GM23248 (cell line): ENCODE results near the gene PATJ. TPM values are rescaled to one million over a fixed set of nuclear protein-coding genes. Genes with fewer than 3 reads are reported as not detected.
"Not testable (repeated sequence)": the region's sequence is repeated elsewhere in the genome, so short reads cannot be mapped to it uniquely, and the experiment has no call there.

Experiments
- DNase-seq: peaks from one replicate; pipeline ENCODE4 v3.0.0-alpha.2; 2015
- H2AFZ ChIP-seq: fragments of 200-600 bp; sonication (generic); 2 replicates; pipeline ENCODE4 v1.6.1; 2016; ENCODE audit warnings: antibody characterized with exemption
- H3F3A ChIP-seq: fragments of 200-600 bp; sonication (generic); 2 replicates; pipeline ENCODE4 v1.6.1; 2016; ENCODE audit warnings: mild to moderate bottlenecking, antibody characterized with exemption, mixed run types; ENCODE audit not compliant: insufficient read depth
- H3K27ac ChIP-seq: fragments of 200-600 bp; sonication (generic); 2 replicates; pipeline ENCODE4 v1.5.1; 2016; ENCODE audit warnings: mild to moderate bottlenecking
- H3K27me3 ChIP-seq: fragments of 200-600 bp; sonication (generic); replicated peaks from 2 replicates; pipeline ENCODE4 v1.6.1; 2016; ENCODE audit warnings: mild to moderate bottlenecking; ENCODE audit not compliant: insufficient read depth
- H3K36me3 ChIP-seq: fragments of 200-600 bp; sonication (generic); 2 replicates; pipeline ENCODE4 v1.6.1; 2016; ENCODE audit warnings: low read depth, mild to moderate bottlenecking
- H3K4me1 ChIP-seq: fragments of 200-600 bp; sonication (generic); 2 replicates; pipeline ENCODE4 v1.6.1; 2016; ENCODE audit warnings: mild to moderate bottlenecking; ENCODE audit not compliant: insufficient read depth
- H3K4me2 ChIP-seq: fragments of 200-600 bp; sonication (generic); one replicate; pipeline ENCODE4 v1.6.1; 2016; ENCODE audit warnings: mild to moderate bottlenecking; ENCODE audit not compliant: unreplicated experiment
- H3K4me3 ChIP-seq: fragments of 200-600 bp; sonication (generic); 2 replicates; pipeline ENCODE4 v1.5.1; 2016; ENCODE audit warnings: mild to moderate bottlenecking
- H3K79me2 ChIP-seq: fragments of 200-600 bp; sonication (generic); 2 replicates; pipeline ENCODE4 v1.6.1; 2016; ENCODE audit warnings: mild to moderate bottlenecking; ENCODE audit not compliant: insufficient read depth
- H3K9ac ChIP-seq: fragments of 200-600 bp; sonication (generic); 2 replicates; pipeline ENCODE4 v1.6.1; 2016; ENCODE audit warnings: mild to moderate bottlenecking
- H3K9me2 ChIP-seq: fragments of 200-600 bp; sonication (generic); 2 replicates; pipeline ENCODE4 v1.6.1; 2016; ENCODE audit warnings: mixed run types, mild to moderate bottlenecking, moderate library complexity; ENCODE audit not compliant: insufficient read depth
- H3K9me3 ChIP-seq: fragments of 200-600 bp; sonication (generic); one replicate; pipeline ENCODE4 v1.6.1; 2017; ENCODE audit warnings: low read depth
- H4K20me1 ChIP-seq: fragments of 200-600 bp; sonication (generic); 2 replicates; pipeline ENCODE4 v1.6.0; 2016; ENCODE audit not compliant: insufficient read depth
- EZH2 ChIP-seq: fragments of 200-600 bp; sonication (generic); IDR thresholded peaks from 2 replicates; pipeline ENCODE4 v1.6.1; 2018; ENCODE audit warnings: antibody characterized with exemption, mild to moderate bottlenecking; ENCODE audit not compliant: insufficient read depth, poor library complexity, severe bottlenecking
- EZH2phosphoT487 ChIP-seq: fragments of 200-600 bp; sonication (generic); IDR thresholded peaks from 2 replicates; pipeline ENCODE4 v1.6.1; 2018; ENCODE audit warnings: antibody characterized with exemption, moderate library complexity, mild to moderate bottlenecking, low read depth; ENCODE audit not compliant: insufficient read depth
- WGBS, 2 experiments: methylation state at CpG; one replicate each; pipeline ENCODE4 v1.1.6; 2015 to 2017; ENCODE audit warnings: low lambda C conversion rate in 2 of 2, low coverage in 1 of 2; ENCODE audit errors: missing lambda C conversion rate in 2 of 2; 5-methylcytosine and 5-hydroxymethylcytosine counted together
- in situ Hi-C: fragments of 300-500 bp; cut with MboI; formaldehyde crosslinking; loops from 2 replicates; pipeline ENCODE4 v1.15.0; 2020
- polyA plus RNA-seq: library from polyadenylated mRNA; unstranded; fragments of >200 nt; fragmentation: Nextera tagmentation; extraction: Ambion mirVana; gene quantifications from 2 replicates; pipeline ENCODE4 v1.2.1, GENCODE V29; 2016
- total RNA-seq: library from RNA; depleted of rRNA; stranded (reverse); fragments of >200 nt; shearing (Covaris generic); gene quantifications from 2 replicates; pipeline ENCODE4 v1.2.3, GENCODE V29; 2014

The PATJ gene
- total and polyA plus RNA-seq, 2 experiments from 2014 or later: 5.3 to 6.1 TPM

DNA sequence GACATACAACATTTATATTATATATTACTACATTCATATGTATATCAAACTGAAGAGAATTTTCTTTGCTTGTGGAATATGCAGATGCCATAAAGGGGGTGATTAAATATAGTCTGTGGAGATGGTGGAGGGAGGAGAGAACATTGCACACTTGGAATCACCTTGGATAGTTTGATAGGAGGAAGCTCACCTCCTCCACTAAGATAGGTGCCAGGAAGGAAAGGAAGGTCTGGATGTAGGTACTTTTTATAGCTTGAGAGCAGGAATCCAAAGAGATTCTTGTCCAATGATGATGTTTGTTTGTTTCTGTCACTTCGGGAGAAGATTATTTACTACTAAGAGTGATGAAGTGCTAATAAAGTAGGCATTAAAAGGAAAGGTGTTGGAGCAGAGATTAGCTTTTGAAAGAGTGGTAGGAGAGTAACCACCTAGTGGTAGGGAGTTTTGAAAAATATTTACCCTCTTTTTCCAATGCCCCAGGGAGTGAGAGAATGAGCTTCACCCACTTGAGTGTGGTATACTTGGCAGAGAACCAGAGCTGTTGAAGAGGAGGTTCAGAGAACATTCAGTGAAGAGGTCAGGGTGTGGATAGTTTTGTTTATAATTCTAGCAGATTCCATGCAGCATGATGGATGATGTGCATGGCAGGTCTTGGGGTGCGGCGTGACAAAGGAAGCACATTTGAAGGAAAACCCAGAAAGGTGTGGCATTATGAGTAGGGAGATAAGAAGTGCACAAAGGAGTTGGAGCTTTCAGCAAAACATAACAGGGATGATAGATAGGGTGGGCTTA, 145.0 kb downstream of the PATJ start:
- TF ChIP-seq EZH2 (no peak), EZH2phosphoT487 (no peak)
- in situ Hi-C loops: no loop called here
- no peaks in the 10 kb centered on the region for H3K9me2 ChIP-seq
- H3K79me2 ChIP-seq: no peaks in the 10 kb centered on the region
- no peak overlapping the region for H3K4me3 ChIP-seq
- DNase-seq: no peak
- no peak overlapping the region for H3K4me2 ChIP-seq
- H3K9ac ChIP-seq: no peak overlapping the region
- H3K4me1 ChIP-seq: no peaks in the 10 kb centered on the region
- H4K20me1 ChIP-seq: no peaks in the 10 kb centered on the region
- WGBS, 2 experiments: 81% methylated on average over 3 of the region's 3 CpGs
- no peaks in the 10 kb centered on the region for H3K36me3 ChIP-seq
- H3F3A ChIP-seq: no peaks in the 10 kb centered on the region
- H3K27ac ChIP-seq: no peak overlapping the region
- H3K27me3 ChIP-seq: no peaks in the 10 kb centered on the region
- H3K9me3 ChIP-seq: no peaks in the 10 kb centered on the region
- H2AFZ ChIP-seq: no peak overlapping the region

- H3F3A ChIP-seq: no peaks in the 10 kb centered on the region
- H3K27ac ChIP-seq: no peak overlapping the region
- in situ Hi-C loops: no loop called here
- H4K20me1 ChIP-seq: no peaks in the 10 kb centered on the region
- H3K4me2 ChIP-seq: no peak overlapping the region
- TF ChIP-seq EZH2 (no peak), EZH2phosphoT487 (no peak)
- no peaks in the 10 kb centered on the region for H3K27me3 ChIP-seq
- H3K4me1 ChIP-seq: no peaks in the 10 kb centered on the region
- H3K4me3 ChIP-seq: no peak overlapping the region
- no peak overlapping the region for H3K9ac ChIP-seq
- WGBS, 2 experiments: 89 to 90% methylated on average over 7 of the region's 7 CpGs
- H3K9me2 ChIP-seq: no peaks in the 10 kb centered on the region
- H2AFZ ChIP-seq: no peak overlapping the region
- DNase-seq: no peak
- H3K9me3 ChIP-seq: no peaks in the 10 kb centered on the region
- no peaks in the 10 kb centered on the region for H3K79me2 ChIP-seq
- no peaks in the 10 kb centered on the region for H3K36me3 ChIP-seq
These were observed 145.8 kb downstream of the PATJ start for GRCh38 chr1:61887931-61888564.

- H3K9me2 ChIP-seq: no peaks in the 10 kb centered on the region
- no peak overlapping the region for H3K4me3 ChIP-seq
- H3K9me3 ChIP-seq: no peaks in the 10 kb centered on the region
- 86 to 88% methylated on average over 1 of the region's 1 CpG for WGBS, 2 experiments
- H3K36me3 ChIP-seq: no peaks in the 10 kb centered on the region
- H3K4me2 ChIP-seq: no peak overlapping the region
- no peaks in the 10 kb centered on the region for H4K20me1 ChIP-seq
- no peaks in the 10 kb centered on the region for H3K27me3 ChIP-seq
- no peak overlapping the region for H2AFZ ChIP-seq
- no peak overlapping the region for H3K9ac ChIP-seq
- no peak overlapping the region for H3K27ac ChIP-seq
- no peaks in the 10 kb centered on the region for H3F3A ChIP-seq
- in situ Hi-C loops: no loop called here
- H3K4me1 ChIP-seq: no peaks in the 10 kb centered on the region
- DNase-seq: no peak
- no peak for TF ChIP-seq EZH2phosphoT487
- no peak for TF ChIP-seq EZH2
- H3K79me2 ChIP-seq: no peaks in the 10 kb centered on the region
These were observed 146.5 kb downstream of the PATJ start for GRCh38 chr1:61888808-61889207.

DNA sequence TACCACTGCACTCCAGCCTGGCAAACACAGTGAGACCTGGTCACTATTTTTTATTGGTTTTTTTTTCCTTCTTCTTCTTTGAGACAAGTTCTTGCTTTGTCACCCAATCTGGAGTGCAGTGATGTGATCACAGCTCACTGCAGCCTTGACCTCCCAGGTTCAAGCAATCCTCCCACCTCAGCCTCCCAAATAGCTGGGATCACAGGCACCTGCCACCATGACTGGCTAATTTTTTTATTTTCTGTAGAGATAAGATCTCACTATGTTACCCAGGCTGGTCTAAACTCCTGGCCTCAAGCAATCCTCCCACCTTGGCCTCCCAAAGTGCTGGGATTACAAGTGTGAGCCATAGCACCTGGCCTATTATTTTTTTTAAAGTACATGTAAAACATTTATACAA, 148.2 kb downstream of the PATJ start:
- DNase-seq, H3K9ac ChIP-seq, H3K27ac ChIP-seq, H2AFZ ChIP-seq, in situ Hi-C loops, H3K4me2 ChIP-seq, H3K27me3 ChIP-seq, H3K9me2 ChIP-seq, H3K36me3 ChIP-seq, H3K9me3 ChIP-seq, H3K79me2 ChIP-seq, H3F3A ChIP-seq, H3K4me3 ChIP-seq, H4K20me1 ChIP-seq, H3K4me1 ChIP-seq: not testable (repeated sequence)
